ENCODE measurements around the gene MIOS. TPM values are rescaled to one million over a fixed set of nuclear protein-coding genes. Genes with fewer than 3 reads are reported as not detected.

The MIOS gene
- total RNA-seq, 1 donor from 2014 or later = 15.1 TPM

DNA sequence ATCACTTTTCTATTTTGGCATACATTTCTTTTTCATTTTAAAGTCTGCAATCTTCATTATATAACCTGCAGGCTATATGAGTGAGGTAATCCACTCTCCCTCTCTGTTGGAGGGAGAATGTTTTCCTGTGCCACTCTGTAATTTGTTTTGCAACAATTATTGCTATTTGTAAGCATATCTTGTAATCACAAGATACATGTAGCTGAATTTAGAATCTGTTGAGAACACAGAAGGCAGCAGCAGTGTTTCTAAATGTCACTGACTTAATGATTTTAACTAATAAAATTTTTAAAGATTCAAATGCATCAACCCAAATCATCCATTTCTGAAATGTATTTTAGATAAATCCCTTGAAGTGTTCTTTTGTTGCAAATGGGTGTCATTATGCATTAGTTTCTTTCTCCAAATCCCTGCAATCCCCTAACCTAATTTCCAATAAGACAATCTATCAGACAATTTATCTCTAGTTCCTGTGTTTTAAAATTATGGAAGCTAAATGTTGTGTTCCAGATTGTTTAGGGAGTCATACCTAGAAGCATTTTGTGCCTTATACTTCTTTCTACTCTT lies 54.0 kb downstream of the MIOS start:
- no peak for TF ChIP-seq CTCF (IDR thresholded peaks at IDR 0.05)
- no peak overlapping the region for H3K27ac Mint-ChIP-seq (ENCODE audit: unreplicated experiment)
- peaks cover under 1% of the 10 kb centered on the region for H3K9me3 Mint-ChIP-seq (ENCODE audit: low read depth)
- no peaks in the 10 kb centered on the region for H3K4me1 Mint-ChIP-seq (ENCODE audit: low read depth)
- DNase-seq (ENCODE audit: low spot score) = no peak
- no peaks in the 10 kb centered on the region for H3K27me3 Mint-ChIP-seq (ENCODE audit: low read depth)
- H3K36me3 Mint-ChIP-seq (ENCODE audit: low read depth) = no peaks in the 10 kb centered on the region
- H3K4me3 Mint-ChIP-seq (ENCODE audit: unreplicated experiment) = no peak overlapping the region

DNA sequence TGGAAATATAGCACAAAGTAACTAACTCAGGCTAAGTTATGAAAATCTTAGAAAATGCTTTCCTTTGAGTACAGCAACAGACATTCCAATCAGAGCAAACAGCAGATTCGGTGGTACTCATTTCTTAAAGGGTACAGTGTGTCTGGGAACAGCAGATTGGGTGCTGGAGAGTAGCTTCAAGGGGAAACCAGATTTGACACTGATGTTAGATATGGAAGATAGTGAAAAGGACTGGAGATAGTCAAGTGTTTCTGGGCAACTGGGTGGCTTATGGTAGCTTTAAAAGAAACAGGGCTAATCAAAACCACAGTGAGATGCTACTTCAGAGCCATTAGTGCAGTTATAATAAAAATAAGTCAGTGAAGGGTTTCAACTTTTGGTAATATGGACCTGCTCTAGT lies 61.8 kb downstream of the MIOS start:
- no peak for TF ChIP-seq CTCF (IDR thresholded peaks at IDR 0.05)
- H3K36me3 Mint-ChIP-seq (ENCODE audit: low read depth) = peaks cover 2% of the 10 kb centered on the region
- H3K9me3 Mint-ChIP-seq (ENCODE audit: low read depth) = peaks cover 18% of the 10 kb centered on the region
- H3K27me3 Mint-ChIP-seq (ENCODE audit: low read depth) = no peaks in the 10 kb centered on the region
- no peak overlapping the region for H3K4me3 Mint-ChIP-seq (ENCODE audit: unreplicated experiment)
- no peaks in the 10 kb centered on the region for H3K4me1 Mint-ChIP-seq (ENCODE audit: low read depth)
- no peak overlapping the region for H3K27ac Mint-ChIP-seq (ENCODE audit: unreplicated experiment)
- DNase-seq (ENCODE audit: low spot score) = no peak

DNA sequence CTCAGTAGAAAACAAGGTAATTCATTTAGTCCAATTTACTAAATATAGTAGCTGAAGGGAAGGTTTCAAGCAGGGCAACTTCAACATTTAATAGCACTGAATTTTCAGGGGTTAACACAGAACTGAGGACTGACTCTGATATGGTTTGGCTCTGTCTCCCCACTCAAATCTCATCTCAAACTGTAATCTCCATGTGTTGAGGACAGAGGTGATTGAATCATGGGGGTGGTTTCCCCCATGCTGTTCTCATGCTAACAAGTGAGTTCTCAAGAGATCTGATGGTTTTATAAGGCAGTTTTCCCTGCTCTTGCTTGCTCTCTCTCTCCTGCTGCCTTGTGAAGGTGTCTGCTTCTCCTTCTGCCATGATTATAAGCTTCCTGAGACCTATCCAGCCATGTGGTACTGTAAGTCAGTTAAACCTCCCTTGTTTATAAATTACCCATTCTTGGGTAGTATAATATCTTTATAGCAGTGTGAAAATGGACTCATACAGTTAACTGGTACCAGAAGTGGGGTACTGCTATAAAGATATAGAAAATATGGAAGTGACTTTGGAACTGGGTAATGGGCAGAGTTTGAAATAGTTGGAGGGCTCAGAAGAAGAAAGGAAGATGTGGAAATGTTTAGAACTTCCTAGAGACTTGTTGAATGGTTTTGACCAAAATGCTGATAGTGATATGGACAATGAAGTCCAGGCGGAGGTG lies 64.1 kb downstream of the MIOS start:
- Mint-ChIP-seq H3K4me1 (ENCODE audit: low read depth) (no peaks in the 10 kb centered on the region), H3K4me3 (ENCODE audit: unreplicated experiment) (no peak overlapping the region), H3K9me3 (ENCODE audit: low read depth) (peaks cover 16% of the 10 kb centered on the region), H3K27ac (ENCODE audit: unreplicated experiment) (no peak overlapping the region), H3K27me3 (ENCODE audit: low read depth) (no peaks in the 10 kb centered on the region), H3K36me3 (ENCODE audit: low read depth) (peaks cover 2% of the 10 kb centered on the region)
- TF ChIP-seq CTCF (IDR thresholded peaks at IDR 0.05) = no peak
- DNase-seq (ENCODE audit: low spot score) = no peak

DNA sequence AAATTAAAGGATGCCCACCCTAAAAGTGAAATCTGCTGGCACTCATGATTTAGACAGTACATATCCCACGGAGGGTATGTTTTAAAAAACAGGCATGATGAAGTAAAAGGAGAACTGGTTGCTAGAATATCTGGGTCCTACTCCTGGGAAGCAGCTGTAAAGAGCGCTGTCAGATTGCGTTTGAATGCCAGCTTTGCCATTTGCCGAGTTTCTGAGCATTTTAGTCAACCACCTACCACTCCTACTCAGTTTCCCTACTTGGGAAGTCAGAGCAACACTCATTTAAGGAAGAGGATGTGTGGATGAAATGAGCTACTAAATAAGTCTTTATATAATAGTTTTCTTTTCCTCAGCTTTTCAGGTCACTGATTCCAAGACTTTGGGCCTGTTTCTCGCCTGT lies 72.7 kb downstream of the MIOS start:
- Mint-ChIP-seq H3K36me3 (ENCODE audit: low read depth) (peaks cover 3% of the 10 kb centered on the region), H3K9me3 (ENCODE audit: low read depth) (no peaks in the 10 kb centered on the region)

GRCh38 chr7:7639847-7640220 lies 73.2 kb downstream of the MIOS start:
- H3K27me3 Mint-ChIP-seq (ENCODE audit: low read depth) = no peaks in the 10 kb centered on the region
- peaks cover 18% of the 10 kb centered on the region for H3K4me1 Mint-ChIP-seq (ENCODE audit: low read depth)
- peak overlapping the region; percentile 94 for H3K27ac Mint-ChIP-seq (ENCODE audit: unreplicated experiment)
- TF ChIP-seq CTCF (IDR thresholded peaks at IDR 0.05) = no peak
- peak overlapping the region; percentile 97 for H3K4me3 Mint-ChIP-seq (ENCODE audit: unreplicated experiment)
- peaks cover 4% of the 10 kb centered on the region for H3K36me3 Mint-ChIP-seq (ENCODE audit: low read depth)
- H3K9me3 Mint-ChIP-seq (ENCODE audit: low read depth) = no peaks in the 10 kb centered on the region
- DNase-seq (ENCODE audit: low spot score) = no peak

More for the DNA sequence above, 72.7 kb downstream of the MIOS start:
- peak overlapping the region; percentile 94 for H3K27ac Mint-ChIP-seq (ENCODE audit: unreplicated experiment)
- peaks cover 18% of the 10 kb centered on the region for H3K4me1 Mint-ChIP-seq (ENCODE audit: low read depth)
- H3K27me3 Mint-ChIP-seq (ENCODE audit: low read depth) = no peaks in the 10 kb centered on the region
- DNase-seq (ENCODE audit: low spot score) = no peak
- TF ChIP-seq CTCF (IDR thresholded peaks at IDR 0.05) = no peak
- H3K4me3 Mint-ChIP-seq (ENCODE audit: unreplicated experiment) = peak overlapping the region; percentile 97
